Measurements from ENCODE around the gene MAP1LC3C.

The MAP1LC3C gene

GRCh38 chr1:241950390-241950789, 48.5 kb downstream of the MAP1LC3C start:
- CTCF ChIA-PET: interaction anchor here (0.6 kb wide), 1 partner anchor 1592 kb away, joined by 3 read pairs; no protein-coding TSS in a partner anchor
- H3K4me3 ChIP-seq (ENCODE audit: low read depth, low read length): no peak overlapping the region
- POLR2A ChIA-PET: no interaction called here
- TF ChIP-seq CTCF (IDR thresholded peaks at IDR 0.05; ENCODE audit: insufficient read depth, low read length, missing control alignments): no peak
- peak; percentile 7 for DNase-seq (ENCODE audit: low read depth, low spot score)

- no peak overlapping the region for H3K4me3 ChIP-seq (ENCODE audit: low read depth, low read length)
- DNase-seq (ENCODE audit: low read depth, low spot score): no peak
- POLR2A ChIA-PET: no interaction called here
- CTCF ChIA-PET: no interaction called here
- TF ChIP-seq CTCF (IDR thresholded peaks at IDR 0.05; ENCODE audit: insufficient read depth, low read length, missing control alignments): no peak
These were observed 51.5 kb downstream of the MAP1LC3C start for GRCh38 chr1:241947354-241947753.

All from AG04449 (cell line).